Fibroblast of upper back skin (primary cell): Measurements from ENCODE around the gene HENMT1.
A peak's percentile ranks its signal among the peaks of the same experiment; 100 is the strongest.
"Not testable (repeated sequence)": the region's sequence is repeated elsewhere in the genome, so short reads cannot be mapped to it uniquely, and the experiment has no call there.

Source experiments
- DNase-seq: peaks from one replicate; pipeline ENCODE4 v3.0.0-alpha.2; 2013

Gene HENMT1

DNA sequence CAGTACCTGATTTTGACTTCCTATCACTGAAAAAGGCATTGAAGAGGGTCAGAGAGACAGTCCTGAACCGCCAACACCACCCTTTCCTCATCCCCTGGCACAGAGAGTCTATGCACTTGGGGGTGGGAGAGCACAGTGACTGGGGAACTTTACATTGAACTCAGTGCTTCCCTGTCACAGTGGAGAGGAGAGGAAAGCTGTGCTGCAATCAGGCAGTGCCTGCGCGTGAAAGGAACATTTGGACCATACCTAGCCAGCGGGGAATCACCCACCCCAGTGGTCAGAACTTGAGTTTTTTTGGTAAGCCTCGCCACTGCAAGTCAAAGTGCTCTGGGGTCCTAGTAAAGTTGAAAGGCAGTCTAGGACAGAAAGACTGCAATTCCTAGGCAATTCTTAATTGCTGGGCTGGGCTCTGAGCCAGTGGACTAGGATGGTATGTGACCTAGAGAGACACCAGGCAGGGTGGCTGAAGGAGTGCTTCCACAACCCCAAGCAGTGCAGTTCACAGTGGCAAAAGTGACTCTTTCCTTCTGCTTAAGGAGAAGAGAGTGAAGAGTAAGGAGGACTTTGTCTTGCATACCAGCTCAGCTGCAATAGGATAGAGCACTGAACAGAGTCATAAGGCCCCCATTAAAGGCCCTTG, 9.4 kb upstream of the HENMT1 start:
- no peak for DNase-seq

GRCh38 chr1:108669679-108670078, 8.8 kb upstream of the HENMT1 start:
- no peak for DNase-seq

GRCh38 chr1:108668777-108669176, 7.9 kb upstream of the HENMT1 start:
- DNase-seq = no peak

GRCh38 chr1:108667422-108667821, 6.5 kb upstream of the HENMT1 start:
- DNase-seq = not testable (repeated sequence)

DNA sequence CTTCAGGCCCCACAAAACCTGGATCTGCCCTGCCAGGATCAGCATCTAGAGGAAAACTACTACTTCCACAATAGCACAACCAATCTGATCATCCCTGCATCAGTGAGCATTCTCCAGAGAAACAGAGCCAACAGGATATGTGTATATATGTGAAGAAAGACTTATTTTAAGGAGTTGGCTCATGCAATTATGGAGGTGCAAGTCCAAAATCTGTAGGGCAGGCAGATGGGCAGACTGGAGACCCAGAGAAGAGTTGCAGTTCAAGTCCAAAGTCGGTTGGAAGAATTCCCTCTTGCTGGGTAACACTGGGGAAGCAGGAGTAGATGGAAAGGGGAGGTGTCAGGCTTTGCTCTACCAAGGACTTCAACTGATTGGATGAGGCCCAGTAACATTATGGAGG, 4.9 kb upstream of the HENMT1 start:
- DNase-seq = no peak

- no peak for DNase-seq
Measured at GRCh38 chr1:108665067-108665466, 4.2 kb upstream of the HENMT1 start.

- DNase-seq = no peak
Measured at GRCh38 chr1:108664481-108664880, 3.6 kb upstream of the HENMT1 start.

- no peak for DNase-seq
Measured at GRCh38 chr1:108663074-108663473, 2.2 kb upstream of the HENMT1 start.

DNA sequence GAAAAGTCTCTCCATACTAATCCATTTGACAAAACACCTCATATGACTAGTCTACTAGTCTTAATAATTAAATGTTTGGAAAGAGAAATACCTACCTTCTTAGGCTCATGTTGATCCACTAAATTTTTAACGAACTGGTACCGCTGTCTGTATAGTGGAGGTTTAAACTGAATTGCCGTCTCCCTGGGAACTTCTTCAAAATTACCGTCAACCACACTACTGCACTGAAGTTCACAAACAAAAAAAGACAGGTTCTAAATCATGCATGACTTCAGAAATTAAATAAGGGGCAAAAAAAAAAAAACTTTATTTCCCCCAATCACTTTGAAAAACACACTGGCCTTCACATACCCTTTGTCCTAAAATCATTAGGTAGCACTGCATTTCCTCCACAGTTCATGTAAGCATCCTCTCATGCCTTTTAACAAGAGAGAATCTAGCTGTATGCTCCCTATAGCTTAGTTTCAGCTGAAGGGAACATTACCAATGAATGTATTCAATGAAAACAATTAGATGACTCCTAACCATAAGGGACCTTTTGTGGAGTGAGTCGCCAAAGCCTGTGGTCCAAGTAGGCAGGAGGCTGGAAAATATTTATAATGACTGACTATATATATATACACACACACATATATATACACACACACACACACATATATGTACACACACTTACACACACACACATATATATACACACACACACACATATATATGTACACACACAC, 3.4 kb downstream of the HENMT1 start:
- no peak for DNase-seq

GRCh38 chr1:108653431-108654105, 7.3 kb downstream of the HENMT1 start:
- DNase-seq = no peak

DNA sequence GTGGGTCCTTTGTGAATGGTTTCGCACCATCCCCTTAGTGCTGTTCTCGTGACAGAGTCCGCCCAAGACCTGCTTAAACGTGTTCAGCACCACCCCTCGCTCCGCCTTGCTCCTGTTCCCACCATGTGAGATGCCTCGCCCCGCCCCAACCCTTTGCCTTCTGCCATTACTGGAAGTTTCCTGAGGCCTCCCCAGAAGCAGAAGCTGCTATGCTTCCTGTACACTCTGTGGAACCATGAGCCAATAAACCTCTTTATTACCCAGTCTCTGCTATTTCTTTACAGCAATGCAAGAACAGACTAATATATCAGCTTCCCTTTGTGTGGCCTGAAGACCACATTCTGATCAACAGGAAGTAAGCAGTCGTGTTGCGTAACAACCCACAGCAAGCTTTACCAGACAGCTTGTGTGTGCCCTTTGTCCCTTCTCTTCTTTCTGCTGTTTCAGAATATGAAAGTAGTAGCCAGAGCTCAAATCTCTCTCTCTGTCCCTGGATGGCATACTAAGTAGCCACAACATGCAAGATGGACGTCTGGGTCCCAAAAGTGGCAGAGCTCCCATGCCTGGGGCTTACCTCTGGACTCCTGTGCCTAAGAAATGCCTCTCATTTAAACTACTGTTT, 14.1 kb downstream of the HENMT1 start:
- DNase-seq = peak; percentile 67

GRCh38 chr1:108646265-108646647, 14.6 kb downstream of the HENMT1 start:
- no peak for DNase-seq

GRCh38 chr1:108645564-108646184, 15.2 kb downstream of the HENMT1 start:
- no peak for DNase-seq

GRCh38 chr1:108644984-108645383, 15.9 kb downstream of the HENMT1 start:
- DNase-seq = no peak

- DNase-seq = peak; percentile 70
Measured at GRCh38 chr1:108643492-108644335, 17.2 kb downstream of the HENMT1 start.

DNA sequence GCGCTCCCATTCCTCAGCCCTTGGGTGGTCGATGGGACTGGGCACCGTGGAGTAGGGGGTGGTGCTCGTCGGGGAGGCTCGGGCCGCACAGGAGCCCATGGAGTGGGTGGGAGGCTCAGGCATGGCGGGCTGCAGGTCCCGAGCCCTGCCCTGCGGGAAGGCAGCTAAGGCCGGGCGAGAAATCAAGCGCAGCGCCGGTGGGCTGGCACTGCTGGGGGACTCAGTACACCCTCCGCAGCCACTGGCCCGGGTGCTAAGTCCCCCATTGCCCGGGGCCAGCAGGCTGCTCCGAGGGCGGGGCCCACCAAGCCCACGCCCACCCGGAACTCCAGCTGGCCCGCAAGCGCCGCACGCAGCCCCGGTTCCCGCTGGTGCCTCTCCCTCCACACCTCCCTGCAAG, 20.0 kb downstream of the HENMT1 start:
- not testable (repeated sequence) for DNase-seq

GRCh38 chr1:108639899-108640560, 20.9 kb downstream of the HENMT1 start:
- DNase-seq = no peak

GRCh38 chr1:108636876-108637275, 24.0 kb downstream of the HENMT1 start:
- DNase-seq = no peak

DNA sequence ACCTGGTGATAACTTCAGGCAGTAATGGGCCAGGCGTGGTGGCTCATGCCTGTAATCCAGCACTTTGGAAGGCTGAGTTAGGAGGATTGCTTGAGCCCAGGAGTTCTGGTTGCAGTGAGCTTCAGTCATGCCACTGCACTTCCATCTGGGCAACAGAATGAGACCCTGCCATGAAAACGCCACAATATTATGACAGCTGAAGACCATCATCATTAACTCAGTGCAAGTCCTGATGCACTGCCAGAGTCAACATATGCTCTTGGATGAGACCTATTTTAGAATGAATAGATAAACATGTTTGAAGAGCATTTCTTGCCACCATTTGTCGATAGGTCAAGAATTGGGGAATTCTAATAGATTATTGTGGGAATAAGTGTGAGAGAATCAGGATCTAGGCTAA, 26.4 kb downstream of the HENMT1 start:
- DNase-seq = no peak

- no peak for DNase-seq
Measured at GRCh38 chr1:108628665-108629064, 32.2 kb downstream of the HENMT1 start.

- DNase-seq = no peak
Measured at GRCh38 chr1:108627951-108628350, 32.9 kb downstream of the HENMT1 start.

DNA sequence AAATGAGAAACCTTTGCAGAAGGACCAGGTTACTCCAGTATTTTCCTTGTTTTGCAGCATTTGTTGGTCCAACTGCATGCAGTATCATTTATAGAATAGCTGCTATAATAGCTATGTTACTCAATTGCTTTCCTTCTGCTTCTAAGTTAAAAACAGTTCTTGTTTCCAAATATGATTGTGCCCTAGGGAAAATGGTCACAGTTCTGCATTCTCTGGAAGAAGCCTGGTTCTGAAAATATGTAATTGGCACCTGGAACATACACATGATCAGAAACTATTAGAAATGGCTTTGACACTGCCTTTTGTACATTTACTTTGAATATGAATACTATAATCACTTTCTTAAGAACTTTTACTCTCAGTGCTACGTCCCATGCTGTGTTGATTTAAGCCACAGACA, 33.6 kb downstream of the HENMT1 start:
- no peak for DNase-seq
